ENCODE measurements around the gene PHETA2. TPM values are rescaled to one million over a fixed set of nuclear protein-coding genes. Genes with fewer than 3 reads are reported as not detected.

PHETA2 gene
- total RNA-seq, 1 experiment from 2014 or later: 2.6 TPM

DNA sequence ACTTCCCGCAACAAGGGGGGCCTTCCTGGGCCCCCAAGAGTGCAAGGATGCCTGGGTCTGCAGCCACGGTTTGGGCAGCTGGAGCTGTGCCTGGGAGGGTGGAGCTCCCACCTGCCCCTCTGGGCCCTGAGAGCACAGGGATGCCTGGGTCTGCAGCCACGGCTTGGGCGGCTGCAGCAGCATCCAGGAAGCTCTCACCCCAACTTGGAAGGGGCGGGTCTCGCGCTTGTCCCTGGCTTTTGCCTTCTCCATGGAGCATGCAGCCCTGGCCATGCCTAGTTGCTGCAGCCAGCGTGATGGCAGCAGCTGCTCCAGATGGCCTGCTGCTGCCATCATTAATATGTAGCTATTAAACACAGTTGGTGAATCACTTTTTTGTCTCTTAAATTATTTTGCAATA, 38.8 kb upstream of the PHETA2 start:
- Histone ChIP-seq H3T11ph (ENCODE audit: low read length) (no peak overlapping the region), H3K14ac (ENCODE audit: insufficient read depth, low read length) (no peak overlapping the region), H3K79me1 (ENCODE audit: insufficient read depth, low read depth, low read length, poor library complexity, severe bottlenecking) (no peaks in the 10 kb centered on the region), H3K4ac (ENCODE audit: low read depth, low read length) (no peak overlapping the region), H3K23ac (ENCODE audit: insufficient read length, low read depth, low read length) (no peak overlapping the region), H3K9me3 (ENCODE audit: control insufficient read depth, low read depth, low read length) (peaks cover 7% of the 10 kb centered on the region), H3K27ac (ENCODE audit: insufficient read length, low read depth, low read length) (no peak overlapping the region), H3K27me3 (ENCODE audit: insufficient read depth, low read length) (no peaks in the 10 kb centered on the region), H4K20me1 (ENCODE audit: control insufficient read depth, insufficient read depth, insufficient read length) (no peaks in the 10 kb centered on the region), H2BK12ac (ENCODE audit: insufficient read length, low read depth, low read length) (no peak overlapping the region), H4K91ac (ENCODE audit: insufficient read length, low read depth, low read length) (no peak overlapping the region), H2BK120ac (ENCODE audit: low read depth, low read length, poor library complexity, severe bottlenecking) (no peak overlapping the region), H2BK20ac (ENCODE audit: low read depth, low read length, poor library complexity, severe bottlenecking) (no peak overlapping the region), H2AFZ (ENCODE audit: low read length) (no peak overlapping the region), H3K9ac (ENCODE audit: extremely low read depth, insufficient read length, low read length) (no peak overlapping the region), H2AK5ac (ENCODE audit: insufficient read length, low read length) (no peak overlapping the region), H3K56ac (ENCODE audit: insufficient read length, low read depth, low read length) (no peak overlapping the region), H3K23me2 (ENCODE audit: insufficient read length, low read depth, low read length, poor library complexity, severe bottlenecking) (no peaks in the 10 kb centered on the region), H2BK5ac (ENCODE audit: insufficient read length, low read length) (no peak overlapping the region), H3K18ac (ENCODE audit: insufficient read length, low read depth, low read length) (no peak overlapping the region), H3K4me2 (ENCODE audit: insufficient read depth, insufficient read length, low read length) (no peak overlapping the region), H3K79me2 (ENCODE audit: insufficient read depth, low read length) (no peaks in the 10 kb centered on the region), H3K4me1 (ENCODE audit: insufficient read depth, low read length) (no peaks in the 10 kb centered on the region), H4K5ac (ENCODE audit: insufficient read length, low read depth, low read length) (no peak overlapping the region), H4K8ac (replicated peaks; ENCODE audit: insufficient read length, low read depth, low read length) (no peak overlapping the region), H2BK15ac (ENCODE audit: low read depth, low read length) (no peak overlapping the region)
- Mint-ChIP-seq H3K27me3 (ENCODE audit: low read depth) (peaks cover 39% of the 10 kb centered on the region), H3K36me3 (ENCODE audit: insufficient read depth in 1 of 3, low read depth in 3 of 3) (peaks cover 6 to 13% (median 11%) of the 10 kb centered on the region in 3 experiments; a peak in 6 of 7 replicates), H3K27ac (no peak overlapping the region), H3K4me1 (no peaks in the 10 kb centered on the region), H3K9me3 (peaks cover 20 to 28% of the 10 kb centered on the region in 2 experiments), H3K4me3 (no peak overlapping the region)
- TF ChIP-seq, protein P1, sequence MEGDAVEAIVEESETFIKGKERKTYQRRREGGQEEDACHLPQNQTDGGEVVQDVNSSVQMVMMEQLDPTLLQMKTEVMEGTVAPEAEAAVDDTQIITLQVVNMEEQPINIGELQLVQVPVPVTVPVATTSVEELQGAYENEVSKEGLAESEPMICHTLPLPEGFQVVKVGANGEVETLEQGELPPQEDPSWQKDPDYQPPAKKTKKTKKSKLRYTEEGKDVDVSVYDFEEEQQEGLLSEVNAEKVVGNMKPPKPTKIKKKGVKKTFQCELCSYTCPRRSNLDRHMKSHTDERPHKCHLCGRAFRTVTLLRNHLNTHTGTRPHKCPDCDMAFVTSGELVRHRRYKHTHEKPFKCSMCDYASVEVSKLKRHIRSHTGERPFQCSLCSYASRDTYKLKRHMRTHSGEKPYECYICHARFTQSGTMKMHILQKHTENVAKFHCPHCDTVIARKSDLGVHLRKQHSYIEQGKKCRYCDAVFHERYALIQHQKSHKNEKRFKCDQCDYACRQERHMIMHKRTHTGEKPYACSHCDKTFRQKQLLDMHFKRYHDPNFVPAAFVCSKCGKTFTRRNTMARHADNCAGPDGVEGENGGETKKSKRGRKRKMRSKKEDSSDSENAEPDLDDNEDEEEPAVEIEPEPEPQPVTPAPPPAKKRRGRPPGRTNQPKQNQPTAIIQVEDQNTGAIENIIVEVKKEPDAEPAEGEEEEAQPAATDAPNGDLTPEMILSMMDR (conservative IDR thresholded peaks at IDR 0.05): no peak
- no CpG with 5 or more reads among the region's 8 CpGs for WGBS (ENCODE audit: extremely low coverage, insufficient read length, low lambda C conversion rate)
- no peak for DNase-seq

Data from H9 (cell line).